ENCODE results near the gene C19orf81.

DNA sequence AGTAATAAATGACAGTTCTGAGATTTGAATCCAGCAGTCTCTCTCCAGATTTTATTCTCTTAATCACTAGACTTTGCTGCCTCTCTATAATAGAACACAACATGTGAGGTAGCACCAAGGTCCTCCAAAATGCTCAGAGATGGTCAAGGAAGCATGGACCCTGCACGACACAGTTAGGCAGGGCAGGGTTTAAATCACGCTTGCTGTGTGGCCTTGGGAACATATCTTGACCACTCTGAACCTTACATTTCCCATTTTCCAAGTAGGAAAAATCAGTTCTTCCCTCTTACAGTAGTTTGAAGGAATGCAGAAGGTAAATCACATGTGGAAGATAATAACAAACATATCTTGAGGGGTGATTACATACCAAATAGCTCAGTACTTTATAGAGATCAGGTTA is 15.9 kb upstream of the C19orf81 start:
- TF ChIP-seq FOXA1 (IDR thresholded peaks at IDR 0.05) (no peak), HDGF (IDR thresholded peaks at IDR 0.05; ENCODE audit: borderline replicate concordance) (no peak), ELF4 (IDR thresholded peaks at IDR 0.05) (no peak), SP1 (IDR thresholded peaks at IDR 0.05) (no peak), FOXK2 (IDR thresholded peaks at IDR 0.05) (no peak), BHLHE40 (IDR thresholded peaks at IDR 0.05; ENCODE audit: borderline replicate concordance) (no peak), TARDBP (IDR thresholded peaks at IDR 0.05) (no peak), SUZ12 (IDR thresholded peaks at IDR 0.05) (no peak), CTBP1 (IDR thresholded peaks at IDR 0.05; ENCODE audit: borderline replicate concordance) (no peak), ARNT (IDR thresholded peaks at IDR 0.05) (no peak)
